Loucy (cell line): ENCODE measurements around the gene NADK2.

ENCODE experiments used
- CTCF ChIP-seq: fragments of 200-600 bp; sonication (generic); conservative IDR thresholded peaks from 2 replicates; pipeline ENCODE4 v1.5.1; 2014; ENCODE audit warnings: mild to moderate bottlenecking, antibody characterized with exemption, low read length
- EZH2phosphoT487 ChIP-seq: fragments of 200-600 bp; IDR thresholded peaks from 2 replicates; pipeline ENCODE4 v1.6.1; 2018; ENCODE audit warnings: antibody characterized with exemption, mild to moderate bottlenecking, moderate library complexity, borderline replicate concordance

- no peak for TF ChIP-seq CTCF
- TF ChIP-seq EZH2phosphoT487, result no peak
Observed at GRCh38 chr5:36277521-36278176, 35.9 kb upstream of the NADK2 start.
